ENCODE results near the gene SCPEP1. TPM values are rescaled to one million over a fixed set of nuclear protein-coding genes. Genes with fewer than 3 reads are reported as not detected.

SCPEP1 gene
- total RNA-seq, 6 experiments from 2014 or later = 9.2 to 35.4 (median 24.8) TPM

GRCh38 chr17:57010487-57010886 lies 32.6 kb downstream of the SCPEP1 start:
- no peaks in the 10 kb centered on the region for H3K36me3 ChIP-seq
- ATAC-seq (no peak), DNase-seq (no peak)
- H3K27ac ChIP-seq = no peak overlapping the region
- peaks cover 0 to 5% (median 0%) of the 10 kb centered on the region in 4 donors for H3K9me3 ChIP-seq
- intact Hi-C loops (cut with DNase I) = no loop called here
- no peak overlapping the region for H3K4me3 ChIP-seq
- H3K27me3 ChIP-seq = no peaks in the 10 kb centered on the region
- no peak for TF ChIP-seq CTCF (IDR thresholded peaks at IDR 0.05)
- WGBS (ENCODE audit: insufficient coverage, low coverage, low lambda C conversion rate, missing lambda C conversion rate) = 63% methylated on average over 3 of the region's 3 CpGs
- no peaks in the 10 kb centered on the region for H3K4me1 ChIP-seq

GRCh38 chr17:57011491-57012015 lies 33.6 kb downstream of the SCPEP1 start:
- intact Hi-C loops (cut with DNase I) = no loop called here
- DNase-seq (no peak), ATAC-seq (no peak)
- TF ChIP-seq CTCF (IDR thresholded peaks at IDR 0.05) = no peak
- TF ChIP-seq POLR2A (IDR thresholded peaks at IDR 0.05) = no peak
- Histone ChIP-seq H3K4me3 (no peak overlapping the region), H3K36me3 (no peaks in the 10 kb centered on the region), H3K4me1 (no peaks in the 10 kb centered on the region), H3K9me3 (peaks cover 0 to 5% (median 0%) of the 10 kb centered on the region in 4 donors), H3K27ac (no peak overlapping the region), H3K27me3 (no peaks in the 10 kb centered on the region)
- 58% methylated on average over 6 of the region's 7 CpGs for WGBS (ENCODE audit: insufficient coverage, low coverage, low lambda C conversion rate, missing lambda C conversion rate)

- no peaks in the 10 kb centered on the region for H3K27me3 ChIP-seq
- no peak overlapping the region for H3K27ac ChIP-seq
- H3K4me3 ChIP-seq = no peak overlapping the region
- H3K36me3 ChIP-seq = no peaks in the 10 kb centered on the region
- DNase-seq = no peak
- no peak for ATAC-seq
- no peaks in the 10 kb centered on the region for H3K4me1 ChIP-seq
- TF ChIP-seq CTCF (IDR thresholded peaks at IDR 0.05) (no peak), POLR2A (IDR thresholded peaks at IDR 0.05) (no peak)
- peaks cover 0 to 5% (median 0%) of the 10 kb centered on the region in 4 donors for H3K9me3 ChIP-seq
- WGBS (ENCODE audit: insufficient coverage, low coverage, low lambda C conversion rate, missing lambda C conversion rate) = 84% methylated on average over 4 of the region's 6 CpGs
- intact Hi-C loops (cut with DNase I) = no loop called here
Observed at GRCh38 chr17:57016071-57016763, 38.3 kb downstream of the SCPEP1 start.

- H3K4me3 ChIP-seq = no peak overlapping the region
- ATAC-seq (no peak), DNase-seq (no peak)
- intact Hi-C loops (cut with DNase I) = no loop called here
- H3K36me3 ChIP-seq = no peaks in the 10 kb centered on the region
- no peaks in the 10 kb centered on the region for H3K27me3 ChIP-seq
- 40% methylated on average over 2 of the region's 3 CpGs for WGBS (ENCODE audit: insufficient coverage, low coverage, low lambda C conversion rate, missing lambda C conversion rate)
- H3K27ac ChIP-seq = no peak overlapping the region
- TF ChIP-seq POLR2A (IDR thresholded peaks at IDR 0.05) (no peak), CTCF (IDR thresholded peaks at IDR 0.05) (no peak)
- H3K4me1 ChIP-seq = no peaks in the 10 kb centered on the region
- peaks cover 0 to under 1% (median 0%) of the 10 kb centered on the region in 4 donors for H3K9me3 ChIP-seq
Observed at GRCh38 chr17:57016764-57017116, 38.8 kb downstream of the SCPEP1 start.

Data from right lobe of liver (tissue), 6 donors.